Effector CD8-positive, alpha-beta T cell (primary cell): ENCODE data around the gene USP21.
A peak's percentile ranks its signal among the peaks of the same experiment; 100 is the strongest.

Experiments used
- DNase-seq: peaks from one replicate; lab custom pipeline; 2025; lab: John Stamatoyannopoulos, UW

The USP21 gene

DNA sequence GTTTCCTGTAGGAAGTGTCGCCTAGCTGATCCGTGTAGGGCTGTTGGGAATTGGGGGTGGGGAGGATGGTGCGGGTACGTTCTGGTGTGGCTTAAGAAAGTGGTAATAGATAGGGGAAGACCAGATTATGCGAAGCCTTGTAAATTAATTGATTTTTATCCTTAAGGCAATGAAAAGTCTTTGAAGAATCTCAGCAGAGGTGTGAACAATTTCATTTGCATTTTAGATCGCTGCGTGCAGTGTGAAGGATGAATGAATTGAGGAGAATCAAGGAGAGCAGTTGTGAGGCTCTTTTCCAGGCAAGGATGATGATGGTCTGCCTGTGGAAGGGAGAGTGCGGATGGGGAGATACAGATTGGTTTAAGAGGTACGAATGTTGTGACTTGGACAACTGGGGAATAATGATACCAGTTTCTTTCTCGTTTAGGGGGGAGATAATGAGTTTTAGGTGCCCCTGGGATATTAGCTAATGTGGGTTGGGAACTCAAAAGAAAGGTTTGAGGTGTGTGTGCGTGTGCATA is 26.0 kb upstream of the USP21 start:
- DNase-seq = no peak

DNA sequence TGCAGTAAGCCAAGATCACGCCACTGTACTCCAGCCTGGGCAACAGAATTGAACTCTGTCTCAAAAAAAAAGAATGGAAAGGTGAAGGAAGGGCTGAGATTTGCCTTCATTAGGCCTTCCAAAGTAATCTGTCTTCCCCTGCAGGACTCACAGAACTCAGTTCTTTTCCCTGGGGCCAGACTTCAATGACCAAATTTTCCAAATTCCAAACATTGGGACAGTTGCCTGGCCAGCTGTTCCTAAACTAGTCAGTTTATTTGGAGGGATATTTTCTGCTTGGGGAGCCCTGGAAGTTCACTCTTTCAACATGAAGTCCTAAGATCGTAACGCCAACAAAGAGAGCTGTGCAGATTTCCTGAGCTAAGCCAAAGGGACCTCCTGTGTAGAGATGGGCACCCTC is 21.4 kb upstream of the USP21 start:
- DNase-seq = no peak

DNA sequence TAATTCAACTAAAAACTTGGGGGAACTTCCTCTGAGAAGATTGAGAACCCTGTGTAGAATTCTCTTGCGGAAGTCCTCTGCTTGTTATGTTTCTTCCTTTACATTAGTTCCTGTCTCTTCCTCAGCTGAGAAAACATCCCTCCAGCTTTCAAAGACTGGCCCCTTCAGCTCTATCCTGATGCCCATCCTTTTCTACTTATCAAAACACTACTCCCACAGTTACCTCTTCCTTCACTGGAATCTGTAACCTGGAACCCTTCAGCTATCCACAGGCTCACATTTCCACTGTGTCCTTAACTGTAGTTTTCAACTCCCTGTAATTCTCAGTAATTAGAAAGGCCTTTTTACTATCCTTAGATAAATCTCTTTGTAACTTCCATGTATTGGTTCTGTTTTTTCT is 20.9 kb upstream of the USP21 start:
- DNase-seq = no peak

DNA sequence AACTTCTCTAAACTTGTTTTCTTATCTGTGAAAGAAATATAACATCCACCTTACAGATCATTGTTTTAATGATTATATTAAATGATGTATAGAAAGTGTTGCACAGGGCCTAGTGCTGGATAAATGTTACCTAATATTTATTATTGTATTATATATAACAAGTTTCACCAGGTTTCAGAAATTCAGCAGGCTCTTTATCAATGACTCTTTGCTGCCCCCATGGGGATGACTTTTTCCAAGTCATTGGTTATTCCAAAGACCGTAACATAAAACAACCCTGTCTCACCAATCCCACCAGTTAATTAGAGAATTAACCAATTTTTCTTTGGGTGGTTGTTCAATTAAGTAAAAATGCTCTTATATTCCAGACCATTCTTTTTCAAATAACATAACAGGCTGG is 19.5 kb upstream of the USP21 start:
- DNase-seq = peak; percentile 6

DNA sequence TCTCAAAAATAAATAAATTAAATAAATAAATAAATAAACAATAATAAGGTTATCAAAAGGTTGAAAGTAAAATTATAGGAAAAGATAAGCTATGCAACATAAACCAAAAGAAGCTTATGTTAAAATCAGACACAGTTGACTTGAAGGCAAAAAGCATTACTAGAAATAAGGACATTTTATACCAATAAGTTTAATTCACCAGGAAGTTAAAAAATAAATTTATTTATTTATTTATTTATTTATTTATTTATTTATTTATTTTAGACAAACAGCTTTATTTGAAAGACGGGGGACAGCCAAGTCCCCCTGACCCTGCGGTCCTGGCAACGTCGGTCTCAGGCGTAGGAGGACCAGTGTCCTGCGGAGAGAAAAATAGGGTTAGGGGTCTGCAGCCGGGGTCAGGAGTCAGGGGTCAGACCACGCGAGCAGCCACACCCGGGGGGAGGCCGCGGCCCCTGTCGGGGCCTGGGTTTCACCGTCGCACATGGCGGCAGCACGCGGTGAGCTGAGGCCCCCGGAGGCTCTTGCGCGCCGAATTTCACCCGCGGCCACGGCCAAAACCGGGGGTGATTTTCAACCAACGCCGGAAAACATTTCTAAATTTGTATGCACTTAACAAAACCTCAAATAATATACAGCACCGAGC is 18.4 kb upstream of the USP21 start:
- DNase-seq = no peak

DNA sequence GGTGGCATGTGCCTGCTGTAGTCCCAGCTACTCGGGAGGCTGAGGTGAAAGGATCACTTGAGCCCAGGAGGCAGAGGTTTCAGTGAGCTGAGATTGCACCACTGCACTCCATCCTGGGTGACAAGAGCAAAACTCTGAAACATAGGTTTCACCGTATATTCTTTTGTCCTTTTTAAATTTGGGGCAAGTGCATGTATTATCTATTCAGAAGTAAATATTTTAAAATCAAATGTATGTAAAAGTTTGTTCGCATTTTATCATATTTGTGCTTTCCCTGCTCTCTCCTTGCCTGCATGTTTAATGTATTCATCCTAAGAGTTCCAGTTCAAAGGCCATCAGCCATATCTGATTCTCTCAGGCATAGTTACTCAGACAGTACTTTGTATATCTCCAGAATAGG is 13.5 kb upstream of the USP21 start:
- no peak for DNase-seq

DNA sequence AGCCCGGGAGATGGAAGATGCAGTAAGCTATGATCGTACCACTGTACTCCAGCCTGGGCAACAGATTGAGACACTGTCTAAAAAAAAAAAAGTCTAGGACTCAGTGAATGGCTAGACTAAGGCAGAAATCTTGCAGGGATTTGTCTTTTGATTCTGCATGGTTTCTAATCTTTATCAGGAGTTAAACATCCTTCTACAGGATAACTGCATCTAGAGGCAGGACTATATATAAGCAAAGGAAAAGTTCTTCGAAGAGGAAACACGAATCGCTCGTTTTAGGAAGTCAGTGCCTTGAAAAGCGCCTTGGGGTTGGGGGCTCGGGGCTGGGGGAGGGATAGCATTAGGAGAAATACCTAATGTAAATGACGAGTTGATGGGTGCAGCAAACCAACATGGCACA is 6.1 kb upstream of the USP21 start:
- no peak for DNase-seq

DNA sequence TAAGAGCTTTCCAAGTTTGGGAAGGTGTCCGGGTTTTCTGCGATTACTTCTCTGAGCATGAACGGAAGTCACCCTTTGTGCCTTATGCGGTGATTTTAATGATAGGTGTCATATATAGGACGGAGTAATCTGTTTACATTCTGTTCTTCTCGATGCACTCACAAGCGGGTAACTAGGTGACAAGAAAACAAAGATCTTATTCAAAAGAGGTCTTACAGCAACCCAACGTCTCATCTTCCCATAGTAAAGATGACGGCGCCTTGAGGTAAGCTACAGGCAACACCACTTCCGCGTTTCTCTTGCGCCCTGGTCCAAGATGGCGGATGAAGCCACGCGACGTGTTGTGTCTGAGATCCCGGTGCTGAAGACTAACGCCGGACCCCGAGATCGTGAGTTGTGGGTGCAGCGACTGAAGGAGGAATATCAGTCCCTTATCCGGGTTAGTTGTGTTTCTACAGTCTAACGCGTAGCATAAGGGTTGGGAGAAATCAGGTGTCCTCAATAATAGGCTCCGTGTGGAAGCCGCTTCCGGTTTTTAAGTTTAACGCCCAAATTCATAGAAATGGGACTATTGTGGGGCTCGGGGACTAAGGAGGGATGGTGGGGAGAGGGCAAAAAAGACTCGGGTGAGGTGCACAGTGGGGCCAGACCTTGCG is 5.5 kb upstream of the USP21 start, which contains the start of gene UFC1:
UFC1 (plus strand) TSS at position 297 of the 656 bp plus-strand sequence; CDS start at position 317, 20 bp downstream.
- DNase-seq = peak; percentile 72

DNA sequence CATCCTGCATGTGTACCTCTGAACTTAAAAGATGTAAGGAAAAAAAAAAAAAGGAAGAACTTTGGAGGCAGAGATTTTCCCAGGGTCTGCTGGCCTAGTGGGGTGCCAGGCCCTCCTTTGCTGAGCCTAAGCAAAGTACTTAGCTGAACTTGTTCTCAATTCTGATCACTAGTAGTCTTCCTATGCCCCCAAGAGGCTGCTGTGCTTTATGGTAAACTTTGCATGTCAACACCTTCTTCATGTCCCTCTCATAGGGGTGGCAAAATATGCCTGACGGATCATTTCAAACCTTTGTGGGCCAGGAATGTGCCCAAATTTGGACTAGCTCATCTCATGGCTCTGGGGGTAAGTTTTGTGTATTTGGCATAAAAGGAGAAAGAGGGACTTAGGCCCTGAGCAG is 1.4 kb upstream of the USP21 start:
- DNase-seq = no peak

DNA sequence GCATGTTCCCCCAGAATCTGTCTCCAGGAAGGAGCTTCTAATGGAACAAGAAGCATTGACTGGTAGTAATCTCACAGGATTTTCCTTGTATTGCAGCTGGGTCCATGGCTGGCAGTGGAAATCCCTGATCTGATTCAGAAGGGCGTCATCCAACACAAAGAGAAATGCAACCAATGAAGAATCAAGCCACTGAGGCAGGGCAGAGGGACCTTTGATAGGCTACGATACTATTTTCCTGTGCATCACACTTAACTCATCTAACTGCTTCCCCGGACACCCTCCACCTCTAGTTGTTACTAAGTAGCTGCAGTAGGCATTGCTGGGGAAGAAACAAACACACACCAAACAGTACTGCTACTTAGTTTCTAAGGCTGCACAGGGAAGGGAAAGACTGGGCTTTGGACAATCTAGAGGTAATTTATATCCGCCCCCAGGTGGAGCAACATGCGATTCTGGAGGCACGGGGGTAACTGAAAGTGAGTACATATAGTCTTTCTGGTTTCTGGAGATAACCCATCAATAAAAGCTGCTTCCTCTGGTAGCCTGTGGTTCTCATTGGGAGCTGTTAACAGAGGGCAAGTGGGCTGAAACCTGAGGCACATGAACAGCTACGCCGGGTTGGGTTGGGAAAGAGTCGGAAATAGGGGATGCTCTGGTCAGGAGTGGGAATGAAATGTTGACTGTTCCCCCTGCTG is 837 bp upstream of the USP21 start:
- no peak for DNase-seq

DNA sequence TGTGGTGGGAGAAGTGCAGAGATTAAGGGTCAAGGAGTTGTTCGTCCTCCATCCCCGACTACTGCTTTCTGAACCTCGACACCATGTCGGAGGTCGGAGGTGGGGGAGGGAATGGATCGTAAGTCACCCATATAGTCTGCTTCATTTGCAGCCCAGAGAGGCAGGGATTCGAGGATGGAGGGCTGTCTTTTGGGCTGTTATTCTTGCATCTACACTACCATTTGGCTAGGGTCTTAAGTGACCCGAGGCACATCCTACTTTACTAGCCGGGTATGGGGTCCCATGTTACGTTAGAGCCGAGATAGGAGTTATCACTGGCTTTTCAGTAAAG is 578 bp downstream of the USP21 start:
- DNase-seq = no peak

DNA sequence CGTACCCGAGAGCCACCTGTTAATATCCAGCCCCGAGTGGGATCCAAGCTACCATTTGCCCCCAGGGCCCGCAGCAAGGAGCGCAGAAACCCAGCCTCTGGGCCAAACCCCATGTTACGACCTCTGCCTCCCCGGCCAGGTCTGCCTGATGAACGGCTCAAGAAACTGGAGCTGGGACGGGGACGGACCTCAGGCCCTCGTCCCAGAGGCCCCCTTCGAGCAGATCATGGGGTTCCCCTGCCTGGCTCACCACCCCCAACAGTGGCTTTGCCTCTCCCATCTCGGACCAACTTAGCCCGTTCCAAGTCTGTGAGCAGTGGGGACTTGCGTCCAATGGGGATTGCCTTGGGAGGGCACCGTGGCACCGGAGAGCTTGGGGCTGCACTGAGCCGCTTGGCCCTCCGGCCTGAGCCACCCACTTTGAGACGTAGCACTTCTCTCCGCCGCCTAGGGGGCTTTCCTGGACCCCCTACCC is 1.4 kb downstream of the USP21 start:
- DNase-seq = no peak

DNA sequence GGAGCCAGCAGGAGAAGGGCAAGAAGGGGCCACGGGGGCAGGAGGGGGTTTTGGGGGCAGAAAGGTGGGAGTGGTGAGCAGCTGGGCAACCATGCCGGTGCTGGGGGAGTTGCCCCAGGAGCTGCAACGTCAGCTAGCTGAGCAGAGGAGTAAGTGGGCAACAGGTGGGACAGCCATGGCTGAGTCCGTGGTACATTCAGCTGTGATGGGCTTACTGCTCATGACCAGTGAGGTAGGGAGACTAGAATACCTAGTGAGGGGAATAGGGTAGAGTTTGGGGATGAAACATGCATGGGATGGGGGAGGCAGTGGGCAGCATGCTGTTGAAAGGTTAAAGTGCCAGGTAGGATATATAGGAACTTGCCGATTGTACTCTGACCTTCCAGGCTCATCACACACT is 2.4 kb downstream of the USP21 start:
- no peak for DNase-seq

DNA sequence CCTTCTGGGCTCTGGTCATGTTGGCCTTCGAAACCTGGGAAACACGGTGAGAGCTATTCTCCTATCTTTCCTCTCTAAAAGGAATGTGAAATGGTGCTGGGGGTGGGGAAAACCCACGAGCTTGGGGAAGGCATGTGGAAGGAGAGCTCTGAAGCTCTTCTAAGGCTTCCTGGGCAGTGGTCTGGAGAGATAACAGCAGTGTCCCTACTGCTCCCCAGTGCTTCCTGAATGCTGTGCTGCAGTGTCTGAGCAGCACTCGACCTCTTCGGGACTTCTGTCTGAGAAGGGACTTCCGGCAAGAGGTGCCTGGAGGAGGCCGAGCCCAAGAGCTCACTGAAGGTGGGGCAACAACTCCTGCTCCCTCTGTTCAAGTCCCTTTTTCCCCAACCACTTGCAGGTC is 2.8 kb downstream of the USP21 start:
- no peak for DNase-seq

DNA sequence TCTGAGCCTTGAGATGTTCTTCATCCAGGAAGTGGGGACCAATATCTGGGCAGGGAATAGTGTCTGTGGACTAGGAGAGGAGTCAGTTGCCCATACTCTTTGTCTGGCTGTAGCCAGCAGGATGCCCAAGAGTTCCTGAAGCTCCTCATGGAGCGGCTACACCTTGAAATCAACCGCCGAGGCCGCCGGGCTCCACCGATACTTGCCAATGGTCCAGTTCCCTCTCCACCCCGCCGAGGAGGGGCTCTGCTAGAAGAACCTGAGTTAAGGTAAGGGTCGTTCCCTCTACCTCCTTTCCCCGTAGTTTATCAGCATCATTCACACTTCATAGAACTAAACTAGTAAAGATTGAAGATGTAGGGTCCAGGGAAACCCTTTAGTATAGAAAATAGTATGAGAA is 3.5 kb downstream of the USP21 start:
- DNase-seq = no peak

DNA sequence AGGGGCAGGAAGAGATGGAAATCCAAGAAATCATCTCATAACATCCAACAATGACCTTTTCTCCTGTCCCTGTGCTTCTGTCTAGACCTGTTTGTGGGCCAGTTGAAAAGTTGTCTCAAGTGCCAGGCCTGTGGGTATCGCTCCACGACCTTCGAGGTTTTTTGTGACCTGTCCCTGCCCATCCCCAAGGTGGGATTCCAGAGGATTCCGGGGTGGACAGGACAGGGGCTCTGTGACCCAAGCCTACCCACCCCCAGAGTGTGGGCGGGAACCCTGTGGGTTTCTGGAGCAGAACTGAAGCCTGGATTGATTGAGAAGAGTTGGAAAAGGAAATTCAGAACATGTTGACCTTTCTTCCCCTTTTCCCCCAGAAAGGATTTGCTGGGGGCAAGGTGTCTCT is 4.5 kb downstream of the USP21 start:
- no peak for DNase-seq

DNA sequence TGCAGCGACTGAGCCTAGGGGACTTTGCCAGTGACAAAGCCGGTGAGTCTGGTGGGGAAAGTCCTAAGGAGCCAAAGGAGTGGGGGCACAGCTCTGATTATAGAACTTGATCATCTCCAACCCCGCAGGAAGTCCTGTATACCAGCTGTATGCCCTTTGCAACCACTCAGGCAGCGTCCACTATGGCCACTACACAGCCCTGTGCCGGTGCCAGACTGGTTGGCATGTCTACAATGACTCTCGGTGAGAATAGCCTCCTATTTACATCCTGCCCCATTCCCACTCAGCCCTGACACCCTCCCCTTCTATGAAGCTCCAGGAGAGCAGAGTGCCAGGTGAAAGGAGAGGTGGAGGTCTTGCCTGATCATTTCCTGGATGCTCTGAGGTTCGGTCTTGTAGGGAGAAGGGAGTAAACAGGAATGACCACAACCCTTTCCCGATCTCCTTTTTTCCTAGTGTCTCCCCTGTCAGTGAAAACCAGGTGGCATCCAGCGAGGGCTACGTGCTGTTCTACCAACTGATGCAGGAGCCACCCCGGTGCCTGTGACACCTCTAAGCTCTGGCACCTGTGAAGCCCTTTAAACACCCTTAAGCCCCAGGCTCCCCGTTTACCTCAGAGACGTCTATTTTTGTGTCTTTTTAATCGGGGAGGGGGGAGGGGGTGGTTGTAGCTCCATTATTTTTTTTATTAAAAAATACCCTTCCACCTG is 5.8 kb downstream of the USP21 start:
- DNase-seq = no peak

DNA sequence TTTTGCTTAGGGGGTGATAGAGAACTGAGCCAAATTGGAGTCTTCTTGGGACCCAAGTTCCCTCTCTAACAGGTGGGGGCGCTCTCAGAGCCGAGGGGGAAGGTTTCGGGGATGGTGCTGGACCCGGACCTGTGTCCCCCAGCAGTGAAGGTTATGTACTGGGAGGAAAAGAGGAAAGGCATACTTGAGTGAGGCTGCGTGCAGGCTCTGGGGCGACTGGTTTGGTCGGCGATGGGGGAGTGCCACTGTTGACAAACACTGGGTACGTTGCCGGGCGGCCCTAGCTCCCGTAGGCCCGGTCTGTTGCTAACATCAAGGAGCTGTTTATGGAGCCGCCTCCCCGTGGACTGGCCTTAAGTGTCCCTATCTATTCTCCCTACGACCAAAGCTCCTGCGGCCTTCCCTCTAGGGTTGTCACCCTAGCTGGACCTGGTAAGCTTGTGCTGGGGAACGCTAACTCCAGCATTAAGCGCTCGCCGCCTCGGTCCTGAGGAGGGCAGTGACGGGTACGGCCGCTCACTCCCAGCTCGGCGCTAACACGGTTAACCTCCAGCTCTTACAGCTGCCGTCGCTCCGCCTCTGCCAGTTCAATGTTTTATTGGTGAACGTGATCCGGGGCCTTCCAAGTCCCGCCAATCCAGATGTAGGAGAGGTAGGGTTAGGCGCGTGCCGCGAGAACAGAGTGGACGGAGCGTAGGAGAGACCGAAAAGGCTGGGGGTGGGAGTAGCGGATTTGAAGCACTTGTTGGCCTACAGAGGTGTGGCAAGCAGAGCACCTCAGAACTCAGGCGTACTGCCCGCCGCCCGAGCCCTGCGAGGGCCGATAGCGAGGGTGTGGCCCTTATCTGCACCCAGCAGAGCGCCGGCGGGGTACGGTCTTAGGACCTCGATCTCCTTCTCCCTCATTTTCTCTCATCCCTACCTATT is 6.7 kb downstream of the USP21 start, which contains the start of gene PPOX:
PPOX (plus strand) TSS at position 685 of the 927 bp plus-strand sequence. CDS start 422 bp downstream, outside the sequence.
- DNase-seq = peak; percentile 84

DNA sequence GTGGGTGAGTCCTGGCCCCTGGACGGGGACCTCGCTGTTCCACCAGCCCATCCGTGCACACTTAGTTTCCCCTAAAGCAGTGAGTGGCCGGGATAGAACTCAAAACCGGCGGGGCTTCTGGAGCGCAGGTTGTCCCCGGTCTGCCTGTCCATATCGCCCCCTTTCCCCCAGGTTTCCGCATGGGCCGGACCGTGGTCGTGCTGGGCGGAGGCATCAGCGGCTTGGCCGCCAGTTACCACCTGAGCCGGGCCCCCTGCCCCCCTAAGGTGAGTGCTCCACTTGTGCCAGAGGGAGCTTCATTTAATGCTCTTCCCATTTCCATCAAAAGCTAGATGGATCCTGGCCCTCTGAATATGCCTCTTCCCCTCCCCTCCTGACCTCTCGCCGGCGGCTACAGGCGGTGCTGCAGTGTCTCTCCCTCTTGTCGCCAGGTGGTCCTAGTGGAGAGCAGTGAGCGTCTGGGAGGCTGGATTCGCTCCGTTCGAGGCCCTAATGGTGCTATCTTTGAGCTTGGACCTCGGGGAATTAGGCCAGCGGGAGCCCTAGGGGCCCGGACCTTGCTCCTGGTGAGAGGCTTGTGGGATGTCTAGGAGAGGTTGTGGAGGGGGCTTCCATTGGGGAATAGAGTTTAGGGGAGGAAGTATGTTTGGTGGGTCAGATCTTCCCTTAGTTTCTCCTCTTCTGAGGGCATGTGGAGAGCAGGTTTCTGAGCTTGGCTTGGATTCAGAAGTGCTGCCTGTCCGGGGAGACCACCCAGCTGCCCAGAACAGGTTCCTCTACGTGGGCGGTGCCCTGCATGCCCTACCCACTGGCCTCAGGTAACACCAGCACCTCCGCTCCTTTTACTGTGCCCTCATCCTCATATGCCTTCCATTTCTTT is 7.6 kb downstream of the USP21 start:
- no peak for DNase-seq

DNA sequence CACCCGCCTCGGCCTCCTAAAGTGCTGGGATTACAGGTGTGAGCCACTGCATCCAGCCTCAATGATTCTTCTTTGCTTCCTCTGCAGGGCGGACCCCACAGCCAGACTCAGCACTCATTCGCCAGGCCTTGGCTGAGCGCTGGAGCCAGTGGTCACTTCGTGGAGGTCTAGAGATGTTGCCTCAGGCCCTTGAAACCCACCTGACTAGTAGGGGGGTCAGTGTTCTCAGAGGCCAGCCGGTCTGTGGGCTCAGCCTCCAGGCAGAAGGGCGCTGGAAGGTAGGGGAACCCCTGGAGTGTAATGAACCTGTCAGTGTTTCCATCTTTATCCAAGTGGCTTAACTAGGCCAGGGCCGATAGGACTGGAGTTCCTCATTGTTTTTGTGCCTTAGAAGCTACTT is 9.6 kb downstream of the USP21 start:
- DNase-seq = no peak
